Suppressor macrophage (primary cell): Measurements from ENCODE around the gene MARCHF3.
"Not testable (repeated sequence)": the region's sequence is repeated elsewhere in the genome, so short reads cannot be mapped to it uniquely, and the experiment has no call there.

ENCODE experiments used
- DNase-seq, 4 experiments: peaks; one replicate each; pipeline ENCODE4 v3.0.0-alpha.2; 2020 to 2022

The MARCHF3 gene

DNA sequence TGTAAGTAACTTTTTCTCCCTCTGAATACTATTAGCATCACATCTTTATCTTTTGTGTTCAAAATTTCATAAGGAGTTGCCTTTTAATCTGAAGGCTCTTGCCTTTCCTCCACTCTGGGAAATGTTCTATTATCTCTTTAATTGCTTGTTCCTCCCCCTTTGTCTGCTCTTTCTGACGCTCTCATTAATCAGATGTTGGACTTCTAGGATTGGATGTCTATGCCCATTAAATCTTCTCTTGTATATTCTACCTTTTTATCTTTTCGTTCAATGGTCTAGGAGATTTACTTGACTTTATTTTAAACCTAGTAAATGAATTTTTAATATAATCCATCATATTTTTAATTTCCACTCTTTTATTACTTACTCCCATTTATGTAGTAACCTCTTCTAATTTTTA lies 76.7 kb downstream of the MARCHF3 start:
- no peak for DNase-seq

DNA sequence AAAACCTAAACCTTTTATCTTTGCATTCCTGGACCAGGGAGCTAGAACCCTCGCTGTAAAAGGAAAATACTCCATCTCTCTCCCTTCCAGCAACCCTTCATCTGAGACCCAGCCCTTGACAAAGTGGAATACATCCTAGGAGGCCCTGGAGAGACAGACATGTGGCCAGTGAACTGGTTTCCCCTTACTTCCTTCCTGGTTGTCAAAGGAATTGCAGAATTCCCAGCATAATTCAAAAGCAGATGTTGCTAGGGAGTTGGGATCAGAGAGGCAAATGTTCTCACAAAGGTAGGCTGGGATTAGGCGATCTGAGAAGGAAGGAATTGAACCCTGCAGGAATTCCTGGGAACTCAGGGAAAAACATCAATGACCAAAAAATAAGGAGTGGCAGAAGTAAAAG lies 80.9 kb downstream of the MARCHF3 start:
- no peak for DNase-seq

DNA sequence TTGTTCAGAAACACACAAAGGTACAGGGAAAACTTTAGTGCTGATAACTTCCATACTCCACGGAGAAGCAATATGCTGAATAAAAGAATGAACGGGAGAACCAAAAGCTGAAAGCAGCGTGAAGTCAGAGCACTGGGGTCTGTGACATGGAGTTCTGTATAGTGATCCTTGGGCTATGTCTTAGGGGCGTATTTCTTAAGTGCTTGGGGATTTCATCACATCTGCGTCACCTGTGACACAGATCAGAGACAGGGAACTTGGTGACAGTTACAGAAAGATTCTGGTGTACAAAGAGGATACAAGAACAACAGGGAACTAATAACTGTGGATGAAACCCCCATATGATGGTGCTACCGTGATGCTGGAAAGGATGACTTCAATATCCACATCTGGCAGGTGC lies 81.9 kb downstream of the MARCHF3 start:
- DNase-seq: no peak

DNA sequence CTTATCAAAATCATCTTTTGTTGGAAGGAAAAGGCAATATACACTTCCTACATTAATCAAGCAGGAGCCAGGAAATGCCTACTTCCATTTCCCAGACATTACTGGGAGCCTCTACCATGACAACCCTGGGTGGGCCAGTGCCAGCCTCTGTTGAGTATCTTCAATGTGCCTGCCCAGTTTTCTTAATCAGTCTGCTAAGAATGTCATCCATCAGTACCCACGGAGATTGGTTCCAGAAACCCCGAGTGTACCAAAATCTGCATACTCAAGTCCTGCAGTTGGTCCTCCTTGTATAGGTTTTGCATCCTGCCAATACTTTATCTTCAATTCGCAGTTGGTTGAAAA lies 82.4 kb downstream of the MARCHF3 start:
- DNase-seq: no peak

DNA sequence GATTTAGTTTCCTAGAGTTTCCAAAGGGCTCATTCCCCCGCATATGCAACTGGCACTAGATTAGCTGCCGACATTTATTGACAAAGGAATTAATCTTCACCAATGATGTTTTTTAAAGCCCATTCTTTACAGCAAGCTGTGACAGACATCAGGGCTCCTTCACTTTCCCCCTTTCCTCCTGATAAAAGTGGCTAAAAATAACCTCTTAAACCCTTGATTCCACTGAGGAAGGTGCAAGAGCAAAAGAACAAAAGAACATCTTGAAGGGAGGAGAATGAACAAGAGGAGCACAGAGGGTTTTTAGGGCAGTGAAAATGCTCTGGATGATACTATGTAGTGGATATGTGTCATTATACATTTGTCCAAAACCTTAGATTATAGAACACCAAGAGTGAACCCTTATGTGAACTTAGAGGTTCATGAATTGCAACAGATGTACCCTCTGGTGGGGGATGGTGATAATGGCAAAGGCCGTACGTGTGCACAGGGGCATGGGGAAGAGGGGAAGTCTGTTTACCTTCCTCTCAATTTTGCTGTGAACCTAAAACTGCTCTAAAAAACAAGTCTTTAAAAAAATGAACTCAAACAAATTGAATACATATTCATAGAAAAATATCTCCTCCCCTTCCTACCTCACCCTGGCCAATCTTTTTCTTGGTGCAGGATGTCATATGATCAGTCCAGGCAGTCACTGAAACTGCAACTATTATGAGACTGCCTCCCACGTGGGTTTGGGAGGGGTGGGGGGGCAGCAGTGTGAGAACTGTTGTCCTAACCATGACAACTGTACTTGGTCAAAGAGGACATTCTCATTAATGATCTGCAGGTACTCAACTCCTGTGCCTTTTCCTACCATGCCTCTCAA lies 83.0 kb downstream of the MARCHF3 start:
- no peak for DNase-seq

DNA sequence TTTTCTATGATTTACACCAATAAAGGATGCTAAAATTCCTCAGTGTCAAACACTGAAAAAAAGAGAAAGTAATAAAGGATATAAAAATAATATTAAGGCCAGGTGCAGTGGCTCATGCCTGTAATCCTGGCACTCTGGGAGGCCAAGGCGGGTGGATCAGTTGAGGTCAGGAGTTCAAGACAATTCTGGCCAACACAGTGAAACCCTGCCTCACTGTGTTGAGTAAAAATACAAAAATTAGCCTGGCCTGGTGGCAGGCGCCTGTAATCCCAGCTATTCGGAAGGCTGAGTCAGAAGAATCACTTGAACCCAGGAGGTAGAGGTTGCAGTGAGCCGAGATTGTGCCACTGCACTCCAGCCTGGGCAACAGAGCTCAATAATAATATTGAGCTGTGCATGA lies 87.5 kb downstream of the MARCHF3 start:
- DNase-seq: not testable (repeated sequence)

DNA sequence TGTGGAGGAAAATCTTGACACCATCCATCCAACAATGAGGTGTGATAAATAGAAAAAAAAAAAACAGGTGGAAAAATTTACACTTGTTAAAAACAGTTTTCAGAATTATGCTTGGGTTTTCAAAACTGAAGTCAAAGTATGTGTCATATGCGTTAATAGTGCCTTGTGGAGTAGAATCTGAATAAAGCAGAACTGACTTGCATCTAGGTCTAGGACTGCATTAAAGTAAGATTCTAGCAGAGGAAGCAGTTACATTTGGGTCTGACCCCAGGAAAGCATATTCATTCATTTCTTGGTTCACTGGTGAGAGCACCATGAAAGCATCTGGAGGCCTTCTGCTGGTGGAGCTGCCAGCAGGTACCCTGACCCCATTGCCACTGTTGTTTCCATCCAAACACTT lies 89.0 kb downstream of the MARCHF3 start:
- no peak for DNase-seq

DNA sequence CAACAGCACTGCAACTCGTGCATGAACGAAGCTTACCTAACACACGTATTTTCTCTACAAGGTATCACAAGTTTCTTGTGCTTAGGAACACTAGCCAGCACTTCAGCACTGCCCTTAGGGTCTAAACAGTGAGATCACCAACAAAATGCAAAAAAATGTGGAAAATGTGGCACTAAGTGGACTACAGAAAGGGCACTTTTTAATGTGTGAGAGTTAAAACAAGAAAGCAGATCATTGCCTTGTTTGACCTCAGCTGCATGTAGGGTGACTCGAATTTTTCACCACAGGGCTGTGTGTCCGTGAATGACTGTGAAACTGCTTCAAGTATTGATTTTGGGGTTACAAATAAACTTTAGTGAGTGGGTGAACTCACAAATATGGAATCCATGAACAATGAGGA lies 90.5 kb downstream of the MARCHF3 start:
- no peak for DNase-seq

DNA sequence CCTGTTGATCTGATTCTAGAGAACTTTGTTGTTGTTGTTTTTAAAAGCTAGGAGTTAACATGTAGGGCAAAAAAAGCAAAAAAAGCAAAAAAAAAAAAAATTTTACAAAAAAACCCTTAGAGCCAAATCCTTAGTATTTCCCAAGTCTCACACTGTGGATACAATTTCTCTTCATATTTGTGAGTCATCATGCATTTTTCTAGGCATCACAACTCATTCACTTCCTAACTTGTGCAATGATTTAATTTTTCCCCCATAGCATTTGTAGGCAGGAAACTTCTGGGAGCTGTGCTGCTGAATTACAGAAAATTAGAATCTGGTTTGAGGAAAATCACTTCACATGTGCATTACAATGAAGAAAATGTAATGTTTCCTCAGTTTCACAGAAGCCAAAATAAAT lies 91.9 kb downstream of the MARCHF3 start:
- peak in 2 of 4 experiments; percentile 25 to 43 for DNase-seq

DNA sequence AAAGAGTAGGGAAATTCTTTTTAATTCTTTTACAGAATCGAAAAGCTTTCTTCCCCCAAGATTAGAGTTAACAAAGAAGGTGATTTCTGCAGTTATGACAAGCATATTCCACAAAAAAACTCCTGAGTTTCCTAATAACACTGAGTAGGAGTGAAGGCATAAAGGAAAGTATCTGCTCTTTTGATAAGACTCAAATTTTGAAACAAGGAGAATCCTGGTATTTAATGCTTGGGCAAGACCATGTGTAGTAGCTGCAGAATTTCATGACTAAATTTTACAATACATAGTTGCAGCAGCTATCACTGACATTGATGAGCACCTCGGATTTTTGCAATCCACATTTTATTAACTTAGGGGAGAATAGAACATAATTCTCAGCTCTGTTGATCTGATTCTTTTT lies 92.6 kb downstream of the MARCHF3 start:
- DNase-seq: no peak

DNA sequence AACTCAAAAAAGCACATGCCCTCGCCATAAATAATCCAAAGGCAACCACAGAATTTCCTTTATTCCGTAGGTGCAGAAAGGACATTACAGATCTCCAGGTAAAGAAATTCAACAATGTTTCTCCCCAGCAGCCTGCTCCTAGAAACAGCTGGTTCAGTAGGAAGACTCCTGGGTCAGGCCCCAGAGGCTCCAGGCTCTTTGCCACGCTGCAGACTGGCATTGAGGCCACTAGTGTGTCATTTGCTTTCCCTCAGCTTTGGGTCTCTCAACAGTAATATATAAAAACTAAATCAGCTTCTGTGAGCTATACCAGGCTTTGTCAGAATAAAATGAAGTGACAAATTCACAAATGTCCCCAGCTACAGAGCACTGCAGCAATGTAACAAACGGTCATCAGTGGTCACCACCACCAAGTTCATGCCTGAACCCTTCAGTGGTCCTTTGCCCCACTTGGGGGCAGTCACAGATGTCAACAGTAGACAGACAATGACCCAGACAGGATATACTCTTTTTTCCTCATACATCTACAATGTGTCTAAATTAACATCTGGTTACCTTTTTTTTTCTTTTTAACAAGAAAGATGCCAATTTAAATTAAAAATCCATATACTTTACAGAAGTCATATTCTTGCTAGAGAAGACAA lies 93.5 kb downstream of the MARCHF3 start:
- DNase-seq: no peak

DNA sequence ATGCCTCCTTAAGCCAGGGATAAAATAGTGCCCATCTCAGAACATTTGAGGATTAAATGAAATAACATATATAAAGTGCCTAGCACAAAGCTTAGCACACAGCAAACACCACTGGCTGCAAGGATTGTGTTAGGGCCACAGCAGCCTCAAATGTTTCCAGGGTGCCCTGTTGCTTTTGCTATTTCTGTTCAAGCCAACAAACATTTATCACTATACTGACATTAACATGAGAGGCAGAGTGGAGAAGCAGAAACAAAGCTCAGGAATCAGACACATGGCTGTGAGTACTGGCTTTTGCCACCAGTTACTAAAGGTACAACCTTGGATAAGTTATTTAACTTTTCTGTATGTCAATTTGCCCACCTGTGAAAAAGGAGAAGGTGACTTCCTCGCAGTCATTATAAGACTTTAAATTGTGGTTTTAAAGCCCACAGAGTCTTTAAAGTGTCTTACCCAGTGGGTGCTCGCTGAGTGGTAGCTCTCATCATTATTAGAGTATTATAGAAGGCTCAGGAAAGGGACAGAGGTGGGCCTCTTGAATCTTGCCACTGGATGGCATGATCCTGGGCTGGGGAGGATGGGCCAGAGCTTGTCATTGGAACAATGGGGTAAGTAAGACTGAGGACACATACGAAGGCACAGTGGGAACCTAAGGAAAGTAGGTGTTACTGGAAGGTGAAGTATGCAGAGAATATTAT lies 98.2 kb downstream of the MARCHF3 start:
- no peak for DNase-seq

DNA sequence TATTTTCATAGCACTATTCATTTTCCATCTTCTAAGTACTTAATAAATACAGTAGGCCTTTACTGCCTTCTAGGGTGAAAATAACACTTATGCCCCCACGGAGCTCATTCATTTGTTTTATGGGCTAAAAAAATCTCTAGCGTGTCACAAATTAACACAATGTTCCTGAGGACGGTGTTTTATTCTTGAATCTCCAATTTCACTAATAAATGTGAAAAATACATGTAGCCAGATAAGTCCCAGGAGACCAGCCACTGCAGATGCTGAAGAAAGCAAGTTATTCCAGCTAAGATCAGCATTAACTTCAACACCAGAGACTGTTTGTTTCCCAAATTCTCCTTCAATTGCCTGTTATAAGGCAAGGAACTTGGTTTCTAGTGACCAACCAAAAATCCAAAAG lies 102.3 kb downstream of the MARCHF3 start:
- DNase-seq: no peak

DNA sequence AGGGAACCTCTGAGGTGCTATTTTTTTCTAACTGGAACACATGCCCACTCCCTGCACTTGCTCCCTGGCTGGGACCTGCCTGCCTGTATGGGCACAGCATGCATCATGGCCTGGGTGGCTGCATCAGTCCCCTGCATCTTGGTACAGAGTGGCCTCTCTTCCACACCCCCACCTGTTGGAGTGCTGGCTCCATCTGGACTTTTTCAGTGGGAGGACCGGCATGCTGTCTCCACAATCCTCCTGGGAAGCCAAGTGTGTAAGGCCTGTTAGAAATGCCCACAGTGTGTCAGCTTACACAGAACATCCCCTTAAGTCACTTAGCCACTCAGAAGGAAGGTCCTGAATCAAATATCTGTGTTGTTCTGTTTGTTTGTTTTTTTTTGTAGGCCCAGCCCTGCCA lies 102.9 kb downstream of the MARCHF3 start:
- DNase-seq: peak in 3 of 4 experiments; percentile 22 to 45 (median 29)

DNA sequence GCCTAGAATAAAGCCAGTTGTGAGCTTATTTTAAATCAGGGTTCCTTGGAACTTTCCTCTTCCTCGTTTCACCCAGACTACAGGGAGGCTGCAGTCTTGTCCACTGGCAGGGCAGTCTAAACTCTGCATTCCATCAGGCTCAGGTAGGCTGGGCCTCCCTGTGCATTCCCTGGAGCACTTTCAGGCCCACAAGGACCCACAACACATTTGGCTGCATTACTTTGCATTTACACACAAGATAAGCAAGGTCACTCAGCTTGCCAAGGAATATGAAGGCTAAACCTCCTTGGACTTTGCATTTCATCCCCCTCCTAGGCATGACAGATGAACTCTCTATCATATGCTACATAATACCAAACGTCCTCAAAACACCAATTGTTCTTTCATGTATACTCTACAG lies 104.2 kb downstream of the MARCHF3 start:
- no peak for DNase-seq

DNA sequence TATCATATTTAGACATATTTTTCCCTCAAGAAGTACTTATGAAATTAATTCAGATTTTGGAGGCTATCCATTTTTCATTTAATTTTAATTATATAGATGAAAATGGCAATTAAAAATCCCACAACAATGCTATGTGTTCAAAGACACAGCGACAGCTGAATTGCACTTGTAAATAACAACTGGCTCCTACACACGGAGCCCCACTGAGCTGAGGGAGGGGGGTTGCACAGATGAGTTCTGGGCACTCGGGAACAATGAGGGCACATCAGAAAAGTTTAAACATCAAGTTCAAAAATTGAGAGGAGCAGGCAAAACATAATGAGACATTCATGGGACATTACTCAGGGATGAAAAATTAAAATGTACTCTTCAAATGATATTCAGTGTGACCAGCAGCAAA lies 104.9 kb downstream of the MARCHF3 start:
- no peak for DNase-seq

DNA sequence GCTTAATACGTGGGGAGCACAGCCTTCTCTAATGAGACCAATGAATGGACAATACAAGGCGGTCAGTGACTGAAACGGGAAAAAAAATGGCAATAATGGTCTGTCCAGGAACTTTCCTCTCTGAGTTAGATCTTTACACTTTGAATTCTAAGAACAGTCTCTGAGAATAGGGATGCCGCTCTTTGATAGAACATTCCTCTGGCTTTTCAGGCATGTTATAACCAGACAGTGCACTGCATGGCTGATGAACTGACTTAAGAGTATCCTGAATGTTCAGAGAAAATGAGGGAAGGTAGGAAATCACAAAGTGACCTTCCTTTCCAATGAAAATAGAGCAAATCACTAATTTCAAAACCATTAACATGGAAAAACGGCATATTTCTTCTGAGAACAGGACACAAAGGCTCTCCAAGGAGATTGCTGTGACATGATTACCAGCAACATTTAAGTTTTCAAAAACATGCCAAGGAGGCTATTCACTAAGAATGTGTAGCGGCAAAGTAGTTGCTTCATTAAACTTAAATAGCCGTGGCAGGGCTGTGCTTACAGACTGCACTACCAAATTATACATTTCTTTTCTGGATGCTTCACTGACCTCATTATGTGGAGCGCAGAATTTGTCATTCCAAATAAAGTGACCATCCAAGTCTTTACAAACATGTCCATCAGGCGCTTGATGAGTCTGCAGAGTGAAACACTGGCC lies 105.9 kb downstream of the MARCHF3 start:
- DNase-seq: no peak

DNA sequence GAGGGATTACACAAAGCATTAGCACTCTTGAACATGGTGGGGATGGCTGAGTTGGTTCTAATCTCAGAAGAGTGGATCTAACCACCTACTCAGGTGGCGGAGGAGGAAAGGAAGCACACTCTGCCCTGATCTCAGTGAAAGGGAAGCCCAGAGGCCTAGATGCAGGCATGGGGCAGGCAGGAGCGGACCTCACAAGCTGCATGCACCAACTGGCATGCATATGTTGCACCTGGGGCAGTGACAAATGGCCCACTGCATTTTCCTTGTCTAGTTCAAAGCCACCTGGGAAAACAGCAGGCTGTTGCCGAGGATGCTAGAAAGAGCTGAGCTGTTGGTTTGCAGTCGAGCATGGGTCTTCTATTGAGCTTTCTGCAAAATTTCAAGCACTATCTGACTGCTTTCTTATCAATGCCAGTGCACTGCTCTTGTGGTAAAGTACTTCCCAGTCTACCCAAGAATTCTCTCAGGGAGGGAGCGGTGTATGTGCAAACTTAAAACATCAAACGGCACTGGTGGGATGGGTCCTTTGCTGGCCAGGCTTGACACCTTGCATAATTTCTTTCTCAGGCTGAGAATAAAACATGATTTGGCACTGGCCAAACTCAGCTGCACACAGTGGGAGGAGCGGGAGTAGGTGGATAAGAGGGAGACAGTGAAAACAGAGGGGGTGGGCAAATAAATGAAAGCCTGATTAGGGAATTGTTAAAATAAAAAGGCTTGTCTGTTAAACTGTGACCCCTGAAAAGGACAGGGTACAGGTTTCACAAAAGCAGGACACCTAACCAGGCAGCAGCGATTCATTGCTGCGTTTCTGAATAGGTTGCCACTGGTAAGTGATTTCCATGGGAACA lies 108.9 kb downstream of the MARCHF3 start:
- no peak for DNase-seq

DNA sequence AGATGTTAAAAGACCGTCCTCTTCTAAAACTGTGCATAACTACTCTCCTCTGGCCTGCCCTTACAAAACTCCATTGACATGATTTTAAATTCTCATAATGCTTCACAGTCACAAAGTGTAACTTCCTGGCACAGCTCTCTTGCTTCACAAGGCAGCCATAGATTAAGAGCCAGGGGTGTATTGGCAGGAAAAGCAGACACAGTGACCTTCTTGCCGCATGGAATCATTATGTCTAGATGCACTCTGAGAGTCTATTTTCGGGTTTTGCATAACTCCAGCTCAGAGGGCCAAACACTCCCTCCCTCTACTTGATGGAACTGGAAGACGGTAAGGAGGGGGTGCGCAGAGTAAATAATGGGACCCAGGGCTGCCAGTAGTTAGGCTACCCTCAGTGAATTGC lies 110.1 kb downstream of the MARCHF3 start:
- no peak for DNase-seq

DNA sequence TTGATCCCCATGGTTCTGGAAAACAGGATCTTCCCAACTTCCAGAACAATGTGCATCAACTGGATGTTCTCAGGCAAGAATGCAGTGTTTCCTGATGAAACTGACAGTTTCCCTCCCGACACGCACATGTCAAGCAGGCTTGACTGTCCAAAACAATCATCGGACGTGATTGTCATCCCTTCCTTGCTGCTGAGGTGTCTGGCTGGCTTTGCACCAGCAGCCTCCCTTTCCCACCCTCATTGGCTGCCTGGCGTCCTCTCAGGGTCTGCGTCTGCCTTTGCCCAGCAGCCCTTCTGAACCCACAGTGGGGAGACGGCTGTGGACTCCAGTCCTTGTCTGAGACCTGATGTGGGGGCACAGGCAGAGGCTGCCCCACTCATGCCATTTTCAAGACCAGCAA lies 110.8 kb downstream of the MARCHF3 start:
- DNase-seq: no peak

DNA sequence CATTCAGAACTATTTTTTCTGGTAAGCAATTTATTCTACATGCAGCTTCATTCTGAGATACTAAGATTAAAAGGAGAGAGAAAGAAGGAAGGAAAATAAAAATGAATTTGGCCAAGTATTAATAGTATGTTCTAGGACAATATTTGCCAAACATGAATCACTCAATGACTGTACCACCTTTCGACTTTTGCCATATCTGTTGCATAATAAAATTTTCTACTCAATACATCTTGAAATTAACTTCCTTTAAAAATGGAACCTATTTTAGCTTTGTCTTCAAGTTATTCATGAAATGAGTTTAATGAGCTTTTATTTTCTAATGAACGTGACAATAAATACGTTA lies 111.8 kb downstream of the MARCHF3 start:
- no peak for DNase-seq

DNA sequence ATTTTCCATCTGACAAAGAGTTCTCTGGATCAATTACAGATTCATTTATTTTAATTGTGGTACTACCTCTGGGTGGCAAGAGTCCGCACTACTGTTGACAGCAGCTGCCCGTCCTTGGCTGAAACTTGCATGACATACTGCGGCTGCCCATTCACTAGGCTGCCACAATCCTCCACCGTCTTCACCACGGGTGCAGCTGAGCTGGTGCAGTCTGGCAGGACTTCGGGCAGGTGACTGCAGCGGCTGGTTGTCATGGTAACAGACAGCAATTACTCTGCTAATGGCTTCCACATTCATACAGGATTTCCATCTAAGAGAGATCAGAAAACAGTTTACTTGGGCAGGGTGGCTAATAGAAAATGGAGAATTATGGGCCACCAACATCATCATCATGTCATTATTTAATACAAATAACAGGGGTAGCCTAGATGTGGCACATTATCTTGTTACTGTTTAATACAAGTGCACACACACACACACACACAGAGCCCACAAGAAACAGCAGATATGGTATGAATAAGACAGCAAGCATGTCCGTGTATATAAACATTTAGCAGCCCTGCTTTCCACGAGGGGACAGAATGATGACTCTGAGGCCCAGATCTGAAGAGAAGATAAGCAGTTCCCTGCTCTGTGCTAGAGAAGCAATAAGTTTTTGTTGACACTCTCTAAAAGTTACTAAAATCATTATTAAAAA lies 112.3 kb downstream of the MARCHF3 start:
- no peak for DNase-seq
